A549 (cell line): ENCODE results near the gene CTNND2. TPM values are rescaled to one million over a fixed set of nuclear protein-coding genes. Genes with fewer than 3 reads are reported as not detected.

Experiments used
- ATAC-seq, 2 experiments: fragments of 200-7000 bp in 1 of 2; fragments of >200 bp in 1 of 2; cut with Nextera tagmentation in 1 of 2; cut with Tn5 transposase in 1 of 2; 3 replicates each; pipeline versions ENCODE4 v1.8.0 to v1.9.1; 2018 to 2020; ENCODE audit warnings: mild to moderate bottlenecking in 1 of 2, moderate library complexity in 1 of 2
- CTCF ChIA-PET: fragments of 300-600 bp; sonication (Branson Sonifier 250); formaldehyde crosslinking; extraction: SDS; loops from one replicate; lab custom pipeline; 2021; ENCODE audit warnings: antibody characterized with exemption, inconsistent platforms; lab: Yijun Ruan, JAX
- POLR2A ChIA-PET: fragments of 350-600 bp; formaldehyde crosslinking; extraction: SDS; loops from one replicate; lab custom pipeline; 2021; ENCODE audit warnings: antibody characterized with exemption, inconsistent platforms; lab: Yijun Ruan, JAX
- DNase-seq, 2 experiments: peaks; one replicate each; pipeline versions ENCODE4 v3.0.0 to v3.0.0-alpha.2; 2011 to 2016; ENCODE audit warnings: low read depth in 1 of 2, low spot score in 1 of 2
- FAIRE-seq: peaks from 2 replicates; lab custom pipeline; 2011; peaks lifted over from hg19 to GRCh38; lab: Jason Lieb, UNC
- H3K27ac ChIP-seq, 2 experiments: fragments of >200 bp; sonication (Bioruptor Twin); formaldehyde crosslinking; 3 replicates each; pipeline ENCODE4 v1.5.1; 2016 to 2017
- H3K4me1 ChIP-seq: fragments of >200 bp; sonication (Bioruptor Twin); formaldehyde crosslinking; 3 replicates; pipeline ENCODE4 v1.6.1; 2016
- H3K4me2 ChIP-seq: fragments of >200 bp; sonication (Bioruptor Twin); formaldehyde crosslinking; 3 replicates; pipeline ENCODE4 v1.6.1; 2016
- H3K4me3 ChIP-seq: fragments of >200 bp; sonication (Bioruptor Twin); formaldehyde crosslinking; 3 replicates; pipeline ENCODE4 v1.5.1; 2016
- H3K9me3 ChIP-seq: fragments of >200 bp; sonication (Bioruptor Twin); formaldehyde crosslinking; 3 replicates; pipeline ENCODE4 v1.6.1; 2016
- BCL3 ChIP-seq: fragments of >200 bp; sonication (Bioruptor Twin); formaldehyde crosslinking; IDR thresholded peaks from 3 replicates; pipeline ENCODE4 v1.6.1; 2016
- CBX2 ChIP-seq: fragments of 200-600 bp; sonication (generic); IDR thresholded peaks from 2 replicates; pipeline ENCODE4 v1.6.1; 2016; ENCODE audit warnings: low read depth, mild to moderate bottlenecking, borderline replicate concordance
- CEBPB ChIP-seq, 2 experiments: fragments of >200 bp in 1 of 2; sonication (Bioruptor Twin) in 1 of 2; formaldehyde crosslinking in 1 of 2; IDR thresholded peaks; 2 replicates each; pipeline ENCODE4 v1.6.1; 2012 to 2016
- CTCF ChIP-seq: fragments of >200 bp; sonication (Bioruptor Twin); formaldehyde crosslinking; IDR thresholded peaks from 3 replicates; pipeline ENCODE4 v1.5.1; 2016
- EHF ChIP-seq: fragments of 250-450 bp; sonication (Bioruptor Pico); IDR thresholded peaks from 2 replicates; pipeline ENCODE4 v1.5.0; 2020; ENCODE audit warnings: mild to moderate bottlenecking
- EHMT2 ChIP-seq: fragments of 200-600 bp; sonication (generic); IDR thresholded peaks from 2 replicates; pipeline ENCODE4 v1.6.1; 2016; ENCODE audit warnings: antibody characterized with exemption, low read depth, mild to moderate bottlenecking, moderate library complexity
- ELK1 ChIP-seq: fragments of 150-350 bp; IDR thresholded peaks from 2 replicates; pipeline ENCODE4 v1.6.1; 2014; ENCODE audit warnings: low read depth, mild to moderate bottlenecking, low read length
- ESRRA ChIP-seq: fragments of 150-350 bp; IDR thresholded peaks from 2 replicates; pipeline ENCODE4 v1.6.1; 2014; ENCODE audit warnings: mild to moderate bottlenecking, low read length, borderline replicate concordance
- GATA3 ChIP-seq: IDR thresholded peaks from 2 replicates; pipeline ENCODE4 v1.6.1; 2012; ENCODE audit warnings: borderline replicate concordance
- HOXB5 ChIP-seq: fragments of 250-450 bp; sonication (Bioruptor Pico); IDR thresholded peaks from 2 replicates; pipeline ENCODE4 v1.5.0; 2020; ENCODE audit warnings: mild to moderate bottlenecking, moderate library complexity
- MAFK ChIP-seq: fragments of 450-650 bp; IDR thresholded peaks from 2 replicates; pipeline ENCODE4 v1.6.1; 2014; ENCODE audit not compliant: partially characterized antibody
- RARB ChIP-seq: fragments of 250-450 bp; sonication (Bioruptor Pico); IDR thresholded peaks from 2 replicates; pipeline ENCODE4 v1.8.0; 2021; ENCODE audit warnings: mild to moderate bottlenecking, moderate library complexity
- REST ChIP-seq: fragments of 200-600 bp; sonication (generic); IDR thresholded peaks from 2 replicates; pipeline ENCODE4 v1.6.1; 2016; ENCODE audit warnings: antibody characterized with exemption, mild to moderate bottlenecking, moderate library complexity
- RFX5 ChIP-seq: fragments of 450-650 bp; IDR thresholded peaks from 2 replicates; pipeline ENCODE4 v1.7.1; 2014; ENCODE audit warnings: antibody characterized with exemption, mild to moderate bottlenecking, moderate library complexity
- RNF2 ChIP-seq: fragments of 200-600 bp; sonication (generic); IDR thresholded peaks from 2 replicates; pipeline ENCODE4 v1.6.1; 2016; ENCODE audit warnings: low read depth, mild to moderate bottlenecking, antibody characterized with exemption, moderate library complexity, borderline replicate concordance
- SREBF2 ChIP-seq: fragments of 450-650 bp; IDR thresholded peaks from 2 replicates; pipeline ENCODE4 v1.6.1; 2014; ENCODE audit warnings: mild to moderate bottlenecking, moderate library complexity
- USF2 ChIP-seq: fragments of 450-650 bp; IDR thresholded peaks from 2 replicates; pipeline ENCODE4 v1.6.1; 2014; ENCODE audit warnings: antibody characterized with exemption
- WGBS: methylation state at CpG from one replicate; pipeline ENCODE4 v1.1.6; 2017; ENCODE audit errors: missing lambda C conversion rate; 5-methylcytosine and 5-hydroxymethylcytosine counted together
- polyA plus RNA-seq, 4 experiments: library from polyadenylated mRNA; depleted of rRNA in 3 of 4; stranded (reverse); fragments of >200 nt; fragmentation: RNase III in 1 of 4; extraction: RNeasy Plus Mini Kit Qiagen cat#74134 plus additional on column Dnase treatment in 1 of 4; gene quantifications; 2 replicates in 3 of 4; 3 replicates in 1 of 4; pipeline ENCODE4 v1.2.3, GENCODE V29; 2011 to 2017

Gene CTNND2
- polyA plus RNA-seq, 2 of the 4 experiments (the other 2 are of a cell fraction): not detected

- TF ChIP-seq CTCF (no peak), BCL3 (no peak), EHMT2 (no peak), REST (no peak), USF2 (no peak), RNF2 (no peak), SREBF2 (no peak)
Measured at GRCh38 chr5:11311731-11312130, 592.5 kb downstream of the CTNND2 start (continued).

GRCh38 chr5:11311272-11311671, 593.0 kb downstream of the CTNND2 start:
- ATAC-seq: peak in 1 of 2 experiments; percentile 46; a peak in 1 of 6 replicates
- no peak for DNase-seq
- H3K27ac ChIP-seq: no peak overlapping the region
- H3K4me1 ChIP-seq: no peaks in the 10 kb centered on the region
- ChIA-PET CTCF (no interaction called here), POLR2A (no interaction called here)
- FAIRE-seq: no peak
- H3K4me2 ChIP-seq: no peak overlapping the region
- H3K4me3 ChIP-seq: no peak overlapping the region
- H3K9me3 ChIP-seq: no peaks in the 10 kb centered on the region
- 0% methylated on average over 1 of the region's 1 CpG for WGBS
- TF ChIP-seq CEBPB (IDR thresholded peaks at IDR 0.05) (no peak), RARB (no peak), EHMT2 (no peak), MAFK (no peak), RFX5 (no peak), ESRRA (no peak), GATA3 (no peak), CBX2 (no peak), BCL3 (no peak), HOXB5 (no peak), RNF2 (no peak), EHF (no peak), ELK1 (no peak)
